NB4 (cell line): ENCODE data around the gene ENKUR.

ENCODE experiments used
- POLR2A ChIP-seq: IDR thresholded peaks from 2 replicates; pipeline ENCODE4 v1.6.1; 2011; ENCODE audit warnings: mild to moderate bottlenecking; ENCODE audit not compliant: insufficient read length; ENCODE audit errors: extremely low read depth
- TF ChIP-seq, protein P1 (sequence below): IDR thresholded peaks from one replicate; pipeline ENCODE4 v1.5.1; 2012; ENCODE audit warnings: low read depth, low read length
- TF ChIP-seq, protein P2 (sequence below): IDR thresholded peaks from 2 replicates; pipeline ENCODE4 v1.6.1; 2011; ENCODE audit warnings: low read depth, low read length

DNA sequence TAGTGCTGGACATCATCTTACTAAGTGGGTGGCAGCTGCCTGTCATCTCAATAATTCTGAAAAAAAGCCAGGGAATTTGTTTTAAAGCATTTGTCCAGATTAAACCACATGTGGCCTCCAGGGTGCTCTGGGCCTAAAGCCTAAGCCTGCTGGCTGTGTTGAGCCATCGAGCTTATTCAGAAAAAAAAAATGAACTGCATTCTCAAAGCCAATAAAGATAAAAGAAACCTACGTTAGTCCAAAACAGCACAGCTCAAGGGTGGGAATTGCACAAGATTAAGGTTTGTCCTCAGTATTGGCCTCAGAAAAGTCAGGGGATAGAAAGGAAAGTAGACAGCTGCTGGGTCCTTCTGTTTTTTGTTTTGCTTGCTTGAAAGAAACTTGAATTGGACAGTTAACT, 41.0 kb downstream of the ENKUR start:
- TF ChIP-seq, protein P1, sequence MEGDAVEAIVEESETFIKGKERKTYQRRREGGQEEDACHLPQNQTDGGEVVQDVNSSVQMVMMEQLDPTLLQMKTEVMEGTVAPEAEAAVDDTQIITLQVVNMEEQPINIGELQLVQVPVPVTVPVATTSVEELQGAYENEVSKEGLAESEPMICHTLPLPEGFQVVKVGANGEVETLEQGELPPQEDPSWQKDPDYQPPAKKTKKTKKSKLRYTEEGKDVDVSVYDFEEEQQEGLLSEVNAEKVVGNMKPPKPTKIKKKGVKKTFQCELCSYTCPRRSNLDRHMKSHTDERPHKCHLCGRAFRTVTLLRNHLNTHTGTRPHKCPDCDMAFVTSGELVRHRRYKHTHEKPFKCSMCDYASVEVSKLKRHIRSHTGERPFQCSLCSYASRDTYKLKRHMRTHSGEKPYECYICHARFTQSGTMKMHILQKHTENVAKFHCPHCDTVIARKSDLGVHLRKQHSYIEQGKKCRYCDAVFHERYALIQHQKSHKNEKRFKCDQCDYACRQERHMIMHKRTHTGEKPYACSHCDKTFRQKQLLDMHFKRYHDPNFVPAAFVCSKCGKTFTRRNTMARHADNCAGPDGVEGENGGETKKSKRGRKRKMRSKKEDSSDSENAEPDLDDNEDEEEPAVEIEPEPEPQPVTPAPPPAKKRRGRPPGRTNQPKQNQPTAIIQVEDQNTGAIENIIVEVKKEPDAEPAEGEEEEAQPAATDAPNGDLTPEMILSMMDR, result no peak
- no peak for TF ChIP-seq POLR2A
- TF ChIP-seq, protein P2, sequence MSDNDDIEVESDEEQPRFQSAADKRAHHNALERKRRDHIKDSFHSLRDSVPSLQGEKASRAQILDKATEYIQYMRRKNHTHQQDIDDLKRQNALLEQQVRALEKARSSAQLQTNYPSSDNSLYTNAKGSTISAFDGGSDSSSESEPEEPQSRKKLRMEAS, result no peak
